HG03025 (cell line): ENCODE measurements around the gene MCF2.
"Not testable (repeated sequence)": the region's sequence is repeated elsewhere in the genome, so short reads cannot be mapped to it uniquely, and the experiment has no call there.

Source experiments
- ATAC-seq: cut with Tn5 transposase; IDR thresholded peaks from one replicate; pipeline ENCODE4 v1.9.1; 2021; ENCODE audit warnings: mild to moderate bottlenecking, moderate library complexity; ENCODE audit not compliant: unreplicated experiment, low FRiP score

MCF2 gene, protein sequence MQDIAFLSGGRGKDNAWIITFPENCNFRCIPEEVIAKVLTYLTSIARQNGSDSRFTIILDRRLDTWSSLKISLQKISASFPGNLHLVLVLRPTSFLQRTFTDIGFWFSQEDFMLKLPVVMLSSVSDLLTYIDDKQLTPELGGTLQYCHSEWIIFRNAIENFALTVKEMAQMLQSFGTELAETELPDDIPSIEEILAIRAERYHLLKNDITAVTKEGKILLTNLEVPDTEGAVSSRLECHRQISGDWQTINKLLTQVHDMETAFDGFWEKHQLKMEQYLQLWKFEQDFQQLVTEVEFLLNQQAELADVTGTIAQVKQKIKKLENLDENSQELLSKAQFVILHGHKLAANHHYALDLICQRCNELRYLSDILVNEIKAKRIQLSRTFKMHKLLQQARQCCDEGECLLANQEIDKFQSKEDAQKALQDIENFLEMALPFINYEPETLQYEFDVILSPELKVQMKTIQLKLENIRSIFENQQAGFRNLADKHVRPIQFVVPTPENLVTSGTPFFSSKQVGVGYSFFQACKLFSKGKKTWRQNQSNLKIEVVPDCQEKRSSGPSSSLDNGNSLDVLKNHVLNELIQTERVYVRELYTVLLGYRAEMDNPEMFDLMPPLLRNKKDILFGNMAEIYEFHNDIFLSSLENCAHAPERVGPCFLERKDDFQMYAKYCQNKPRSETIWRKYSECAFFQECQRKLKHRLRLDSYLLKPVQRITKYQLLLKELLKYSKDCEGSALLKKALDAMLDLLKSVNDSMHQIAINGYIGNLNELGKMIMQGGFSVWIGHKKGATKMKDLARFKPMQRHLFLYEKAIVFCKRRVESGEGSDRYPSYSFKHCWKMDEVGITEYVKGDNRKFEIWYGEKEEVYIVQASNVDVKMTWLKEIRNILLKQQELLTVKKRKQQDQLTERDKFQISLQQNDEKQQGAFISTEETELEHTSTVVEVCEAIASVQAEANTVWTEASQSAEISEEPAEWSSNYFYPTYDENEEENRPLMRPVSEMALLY

DNA sequence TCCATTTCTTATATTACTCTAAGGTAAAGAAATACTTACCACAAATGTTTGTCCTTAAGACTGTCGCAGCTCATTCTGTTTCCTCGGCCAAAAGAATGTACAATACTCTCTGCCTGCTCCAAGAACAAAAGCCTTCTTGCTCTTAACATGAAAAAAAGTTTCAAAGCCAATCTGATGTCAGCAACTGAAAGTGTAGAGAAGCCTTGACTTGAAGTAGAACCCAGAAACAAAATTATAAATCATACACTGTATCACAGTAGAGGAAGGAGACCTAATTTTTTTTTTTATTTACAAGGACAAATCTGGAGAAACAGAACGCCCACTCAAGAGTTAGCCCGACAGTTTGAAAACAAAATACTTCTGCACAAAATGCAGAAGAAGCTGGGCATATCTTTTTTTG, at the start of gene MCF2:
MCF2 (minus strand) TSS at position 101 of the 400 bp plus-strand sequence. CDS start 56,423 bp downstream, outside the sequence.
- ATAC-seq, result no peak

DNA sequence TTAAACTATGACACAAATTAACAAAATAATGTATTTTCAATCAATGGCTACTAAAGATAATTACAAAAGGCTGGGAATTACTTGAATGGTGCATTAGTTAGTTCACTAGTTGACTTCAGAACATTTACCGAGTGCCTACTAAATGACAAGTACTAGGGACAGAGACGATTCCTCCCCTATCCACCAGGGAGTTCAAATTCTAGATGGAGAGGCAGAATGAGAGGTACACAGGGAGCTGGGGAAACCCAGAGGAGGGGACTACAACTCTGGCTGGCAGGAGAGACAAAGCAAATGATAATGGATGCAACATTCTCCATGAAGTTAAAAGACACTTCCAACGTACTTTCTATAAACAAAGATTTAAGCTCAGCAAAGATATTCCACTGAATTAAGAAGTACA, 43.1 kb upstream of the MCF2 start:
- no peak for ATAC-seq

DNA sequence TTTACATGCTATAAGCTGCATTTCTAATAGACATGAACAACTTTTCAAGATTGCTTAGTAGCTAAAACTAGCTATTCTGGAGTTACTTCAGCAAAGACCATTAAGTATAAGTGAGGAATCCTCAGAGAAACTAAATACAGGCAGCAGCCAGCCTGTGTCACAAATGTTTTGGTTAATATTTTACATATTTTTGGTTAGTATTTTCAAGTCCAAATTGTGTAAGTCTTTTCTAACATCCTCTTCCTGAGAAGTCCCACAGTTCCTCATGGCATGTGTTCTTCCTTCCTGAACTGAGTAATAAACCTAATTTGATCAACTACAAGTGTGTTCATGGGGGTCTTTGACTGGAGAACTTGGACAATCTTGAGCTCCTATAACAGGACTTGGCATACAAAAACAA, 42.4 kb upstream of the MCF2 start:
- no peak for ATAC-seq

DNA sequence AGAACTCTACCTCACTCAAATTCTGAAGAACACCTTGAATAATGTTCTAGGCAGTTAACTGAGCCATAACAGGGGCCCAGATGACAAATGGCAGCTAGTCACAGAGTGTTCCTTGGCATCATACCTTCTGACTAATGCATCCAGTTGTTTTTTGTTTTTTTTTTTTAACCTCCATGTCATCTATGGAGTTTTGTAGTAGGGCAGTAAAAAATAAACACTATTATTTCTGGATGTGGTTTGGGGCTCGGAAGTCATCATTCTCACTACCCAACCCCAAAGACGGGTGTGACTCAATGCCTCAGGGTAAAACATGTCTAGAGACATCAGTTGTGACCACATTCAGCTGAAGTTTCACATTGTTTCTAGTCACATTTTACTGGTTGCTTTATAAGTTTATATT, 31.2 kb upstream of the MCF2 start:
- peak; percentile 90 for ATAC-seq

DNA sequence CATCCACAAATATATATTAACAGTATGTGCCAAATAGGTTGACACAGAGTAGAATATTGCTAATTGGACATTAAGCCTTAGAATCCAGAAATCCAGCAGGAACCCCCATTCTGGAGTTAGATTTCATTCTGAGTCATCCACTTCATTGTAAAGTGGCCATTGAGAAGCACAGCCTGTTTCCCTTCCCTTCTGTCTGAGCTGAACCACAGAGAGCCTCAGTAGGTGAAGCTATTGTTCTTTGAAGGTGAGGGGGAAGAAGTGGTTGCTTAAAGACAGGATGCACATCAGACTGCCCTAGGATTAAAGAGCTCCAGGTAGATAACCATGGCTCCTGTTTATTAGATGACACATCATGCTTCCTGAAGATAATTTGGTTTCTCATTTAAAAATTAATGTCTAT, 30.6 kb upstream of the MCF2 start:
- ATAC-seq, result peak; percentile 45

DNA sequence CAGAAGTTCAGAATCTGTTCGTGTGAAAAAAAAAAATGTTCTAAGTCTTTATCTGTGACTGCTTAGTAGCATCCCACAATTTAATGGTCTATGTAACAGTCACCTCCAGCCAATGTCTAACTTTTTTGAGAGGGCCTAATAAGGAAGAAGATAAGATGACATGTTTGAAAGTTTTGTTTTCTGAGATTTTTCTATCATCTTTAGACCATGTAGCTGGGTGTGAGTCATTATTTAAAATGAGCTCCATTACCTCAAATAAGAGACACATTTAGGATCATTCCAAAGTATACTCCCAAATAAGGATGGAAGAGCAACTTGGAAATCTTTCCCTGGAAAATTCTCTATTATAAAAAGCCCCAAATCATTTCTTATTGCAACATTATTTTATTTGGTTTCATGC, 28.2 kb upstream of the MCF2 start:
- no peak for ATAC-seq

DNA sequence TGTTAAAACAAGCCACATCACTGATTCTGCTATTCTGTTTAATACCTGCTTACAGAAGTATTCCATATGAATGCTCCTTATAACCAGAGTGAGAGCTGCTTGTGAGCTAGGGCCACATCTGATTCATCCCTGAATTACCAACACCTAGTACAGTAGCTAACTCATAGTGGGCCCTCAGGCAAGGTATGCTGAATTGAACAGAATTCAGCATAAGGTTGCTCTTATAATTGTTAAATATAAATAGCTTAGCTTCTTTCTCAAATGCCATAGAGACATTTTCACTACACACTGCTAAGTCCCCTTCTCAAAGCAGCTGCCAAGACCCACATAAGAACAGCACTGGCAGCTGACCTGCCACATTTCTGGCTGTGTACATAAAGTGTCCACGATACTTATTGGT, 27.0 kb upstream of the MCF2 start:
- ATAC-seq, result no peak

DNA sequence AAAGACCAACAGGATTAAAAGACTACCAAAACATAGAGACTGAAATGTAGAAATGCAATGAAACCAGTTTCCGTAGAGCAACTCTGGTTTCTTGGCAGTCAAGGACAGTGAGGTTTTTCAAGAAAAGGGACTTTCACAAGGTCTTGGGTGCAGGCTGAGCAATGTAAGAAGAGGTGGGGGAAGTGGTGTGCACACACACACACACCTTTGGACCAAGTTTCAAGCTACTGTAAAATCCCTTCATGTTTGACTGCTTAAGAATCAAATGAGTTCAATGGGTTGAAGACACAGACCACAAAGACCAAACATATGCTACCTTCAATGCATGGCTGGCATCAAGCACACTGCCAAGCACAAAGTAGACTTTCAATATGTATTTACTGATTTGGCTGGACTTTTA, 17.8 kb upstream of the MCF2 start:
- peak; percentile 68 for ATAC-seq

DNA sequence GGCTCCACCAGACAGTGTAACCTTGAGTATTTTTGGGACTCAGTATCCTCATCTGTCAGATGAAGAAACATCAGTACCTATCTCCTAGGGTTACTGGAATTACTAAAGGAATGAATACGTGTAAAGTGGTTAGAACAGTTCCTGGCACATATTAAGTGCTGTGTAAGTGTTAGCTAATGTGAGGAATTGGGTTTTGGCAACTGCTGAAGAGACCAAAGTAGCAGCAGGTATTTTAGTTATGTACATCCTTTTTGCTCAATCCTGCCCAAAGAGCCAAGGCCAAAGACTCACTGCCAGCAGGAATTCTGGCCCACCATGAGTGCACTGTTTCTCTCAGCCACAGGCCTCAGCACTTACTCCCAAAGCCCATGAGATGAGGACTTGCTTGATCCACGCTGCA, 16.7 kb upstream of the MCF2 start:
- ATAC-seq, result no peak

DNA sequence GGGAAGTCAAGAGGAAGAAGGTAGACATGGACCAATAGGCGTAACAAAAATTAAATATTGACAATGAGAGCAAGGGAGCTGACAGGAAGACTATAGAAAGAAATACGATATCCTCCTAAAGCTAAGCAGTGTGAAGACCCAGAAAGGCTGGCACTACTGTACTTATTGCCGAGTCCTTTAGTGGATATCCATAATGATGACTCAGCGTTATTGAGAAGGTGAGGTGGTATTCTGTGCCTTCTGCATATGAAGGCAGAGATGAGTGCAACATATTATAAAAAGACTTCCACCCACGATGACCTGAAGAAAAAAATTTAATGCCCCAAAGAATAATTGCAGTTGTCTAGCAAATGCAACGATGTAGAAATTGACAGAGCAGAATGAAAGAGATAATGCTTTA, 13.0 kb upstream of the MCF2 start:
- no peak for ATAC-seq

DNA sequence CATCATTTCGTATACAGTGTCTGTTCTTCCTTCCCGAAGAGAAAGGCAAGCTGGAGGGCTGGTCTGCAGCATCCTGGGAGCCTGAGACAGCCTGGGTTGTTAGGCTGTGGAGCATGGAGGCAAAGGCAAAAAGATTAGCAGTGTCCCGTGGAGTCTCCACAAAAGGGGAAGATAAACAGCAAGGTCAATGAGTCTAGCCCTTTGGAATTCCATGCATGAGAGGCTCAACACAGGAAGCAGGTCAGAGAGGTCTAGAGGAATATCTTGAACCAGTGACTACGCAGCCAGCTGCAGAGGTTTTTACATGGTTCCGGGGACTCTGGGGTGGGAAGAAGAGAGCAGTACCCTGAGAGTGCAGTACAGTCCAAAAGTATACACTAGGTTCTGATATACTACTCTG, 12.2 kb upstream of the MCF2 start:
- ATAC-seq, result no peak

DNA sequence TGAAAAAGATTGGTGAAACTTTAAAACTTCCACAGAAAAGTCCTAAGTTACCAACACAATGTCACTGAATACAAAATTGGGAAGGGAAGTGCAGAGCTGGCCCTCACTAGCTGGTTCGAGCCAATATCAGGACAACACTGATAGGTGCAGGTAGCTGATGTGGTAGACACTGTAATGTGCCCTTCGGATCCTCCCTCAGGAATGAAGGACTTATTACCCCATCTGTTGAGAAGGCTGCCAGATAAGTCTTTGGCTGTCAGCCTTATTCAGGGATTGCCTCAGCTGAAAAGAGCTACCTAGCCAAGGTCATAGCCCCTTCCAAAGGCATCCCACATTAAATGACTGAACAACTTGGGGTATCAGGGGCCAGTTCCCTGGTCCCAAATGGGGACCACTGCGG, 5.3 kb downstream of the MCF2 start:
- ATAC-seq, result no peak

DNA sequence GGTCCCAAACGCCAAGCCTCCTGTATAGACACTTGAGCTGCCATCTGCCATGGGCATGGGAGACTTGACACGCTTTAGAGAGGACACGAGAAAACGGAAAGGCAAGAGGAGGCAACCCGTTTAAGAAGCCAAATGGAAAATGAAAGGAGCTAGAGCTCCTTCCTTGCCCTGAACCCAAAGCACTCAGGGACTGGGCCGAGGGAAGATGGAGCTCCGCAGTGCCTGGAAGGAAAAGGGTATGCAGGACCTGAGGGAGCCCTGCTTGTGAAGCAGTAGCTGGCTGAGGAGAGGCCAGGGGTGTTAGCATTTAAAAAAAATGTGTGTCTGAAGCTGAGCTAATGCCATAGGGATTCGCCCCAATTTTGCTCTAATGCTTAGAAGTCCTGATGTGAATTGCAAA, 15.1 kb downstream of the MCF2 start:
- ATAC-seq, result peak; percentile 5

DNA sequence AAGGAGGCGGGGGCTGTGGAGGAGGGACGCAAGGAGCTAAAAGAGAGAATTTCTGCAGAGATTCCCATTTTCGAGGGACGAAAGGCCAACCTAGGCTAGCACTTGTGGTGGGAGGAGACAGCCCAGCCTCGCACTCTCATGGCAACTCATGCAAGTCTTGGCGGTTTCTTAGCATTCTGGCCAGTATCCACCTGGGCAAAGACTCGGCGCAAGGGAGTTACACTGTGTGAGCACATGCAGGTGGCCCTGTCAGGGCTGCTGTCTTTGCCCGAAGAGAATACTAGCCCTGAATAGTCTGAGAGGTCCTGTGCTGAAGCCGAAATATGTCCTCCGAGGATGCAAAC, 15.5 kb downstream of the MCF2 start:
- ATAC-seq, result peak; percentile 57

DNA sequence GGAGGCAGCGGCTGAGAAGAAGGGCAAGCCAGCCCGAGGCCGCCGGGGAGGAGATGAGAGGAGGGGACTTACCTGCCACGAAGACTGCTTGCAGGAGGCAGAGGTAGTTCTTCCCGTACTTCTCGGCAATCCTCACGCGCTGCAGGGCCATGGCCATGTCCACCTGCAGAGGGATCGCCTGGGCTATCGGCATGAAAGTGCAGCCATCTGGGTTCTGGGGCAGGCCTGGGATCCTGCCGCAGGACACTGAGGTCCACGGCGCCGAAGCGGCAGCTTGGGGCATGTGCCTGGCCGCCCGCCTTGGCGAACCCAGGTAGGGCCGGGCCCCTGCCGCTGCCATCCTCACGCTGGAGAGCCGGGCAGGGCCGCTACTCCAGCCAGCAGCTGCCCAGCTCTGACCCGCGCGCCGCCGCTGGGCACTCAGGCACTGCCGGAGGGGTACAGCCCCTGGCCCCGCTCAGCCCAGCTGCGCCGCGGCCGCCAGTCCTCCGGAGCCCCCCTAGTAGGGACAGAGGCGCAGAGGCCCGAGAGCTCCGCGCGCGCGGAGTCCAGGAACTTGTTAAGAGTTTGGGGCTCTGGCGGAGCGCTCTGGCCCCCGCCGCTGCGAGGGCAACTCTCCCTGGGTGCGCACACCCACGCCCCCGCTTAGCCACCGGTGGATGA, 16.0 kb downstream of the MCF2 start:
- peak; percentile 35 for ATAC-seq

DNA sequence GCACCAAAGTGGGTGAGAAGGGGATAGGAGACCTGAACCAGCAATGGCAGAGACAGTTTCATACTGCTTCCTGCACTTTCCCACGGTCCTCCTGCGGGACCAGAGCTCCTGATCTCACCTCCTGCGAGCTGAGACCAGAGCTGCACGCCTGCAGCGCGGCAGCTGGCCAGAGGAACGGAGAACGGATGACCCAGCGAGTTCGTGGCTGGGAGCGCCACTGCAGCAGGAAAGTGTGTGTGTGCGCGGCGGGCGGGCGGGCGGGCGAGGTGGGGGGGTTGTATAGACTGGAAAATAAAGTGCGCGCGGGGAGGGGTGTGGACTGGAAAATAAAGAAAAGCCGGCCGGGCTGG, 16.5 kb downstream of the MCF2 start:
- ATAC-seq, result no peak

DNA sequence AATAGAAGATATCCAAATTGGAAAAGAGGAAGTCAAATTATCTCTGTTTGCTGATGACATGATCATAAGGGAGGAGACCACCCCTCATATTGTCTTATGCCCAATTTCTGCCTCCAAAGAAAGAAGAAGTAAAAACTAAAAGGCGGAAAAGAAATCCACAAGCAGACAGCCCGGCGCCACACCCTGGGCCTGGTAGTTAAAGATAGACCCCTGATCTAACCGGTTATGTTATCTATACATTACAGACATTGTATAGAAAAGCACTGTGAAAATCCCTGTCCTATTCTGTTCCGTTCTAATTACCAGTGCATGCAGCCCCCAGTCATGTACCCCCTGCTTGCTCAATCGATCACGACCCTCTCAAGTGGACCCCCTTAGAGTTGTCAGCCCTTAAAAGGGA, 22.8 kb downstream of the MCF2 start:
- ATAC-seq, result not testable (repeated sequence)

DNA sequence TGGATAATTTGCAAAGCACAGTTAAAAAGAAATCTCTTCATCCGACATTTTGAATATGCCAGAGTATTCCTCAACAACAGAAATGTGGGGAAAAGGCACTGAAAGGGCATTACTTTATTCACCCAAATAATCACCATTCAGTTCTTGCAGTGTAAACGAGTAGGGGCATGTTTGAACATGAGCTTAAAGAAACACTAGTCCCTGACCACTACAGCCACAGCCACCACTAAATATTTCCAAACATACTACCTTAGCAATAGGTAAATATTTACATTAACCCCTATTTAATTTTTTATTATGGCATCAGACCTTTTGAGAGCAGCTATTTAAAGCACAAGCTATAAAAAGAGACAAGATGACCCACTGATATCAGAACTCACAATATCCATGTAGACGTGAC, 27.6 kb downstream of the MCF2 start:
- ATAC-seq, result no peak

DNA sequence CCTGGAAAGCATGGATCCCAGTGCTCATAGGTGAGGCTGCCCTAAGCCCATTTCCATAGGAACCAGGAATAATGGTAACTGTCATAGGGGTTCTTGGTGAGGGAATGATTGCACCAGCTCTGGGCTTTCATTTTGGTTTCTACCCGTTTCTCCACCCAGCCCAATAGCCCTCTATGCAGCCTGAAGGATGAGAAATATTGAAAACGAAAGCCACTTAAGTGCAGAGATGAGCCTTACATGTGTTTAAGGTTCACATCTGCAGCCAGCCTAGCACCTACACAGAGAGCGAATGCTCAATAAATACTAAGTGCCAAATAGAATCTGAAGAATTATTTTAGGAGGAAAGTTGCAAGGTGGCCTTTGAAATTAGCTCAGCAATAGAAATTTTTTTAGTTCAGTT, 60.4 kb downstream of the MCF2 start:
- peak; percentile 89 for ATAC-seq

DNA sequence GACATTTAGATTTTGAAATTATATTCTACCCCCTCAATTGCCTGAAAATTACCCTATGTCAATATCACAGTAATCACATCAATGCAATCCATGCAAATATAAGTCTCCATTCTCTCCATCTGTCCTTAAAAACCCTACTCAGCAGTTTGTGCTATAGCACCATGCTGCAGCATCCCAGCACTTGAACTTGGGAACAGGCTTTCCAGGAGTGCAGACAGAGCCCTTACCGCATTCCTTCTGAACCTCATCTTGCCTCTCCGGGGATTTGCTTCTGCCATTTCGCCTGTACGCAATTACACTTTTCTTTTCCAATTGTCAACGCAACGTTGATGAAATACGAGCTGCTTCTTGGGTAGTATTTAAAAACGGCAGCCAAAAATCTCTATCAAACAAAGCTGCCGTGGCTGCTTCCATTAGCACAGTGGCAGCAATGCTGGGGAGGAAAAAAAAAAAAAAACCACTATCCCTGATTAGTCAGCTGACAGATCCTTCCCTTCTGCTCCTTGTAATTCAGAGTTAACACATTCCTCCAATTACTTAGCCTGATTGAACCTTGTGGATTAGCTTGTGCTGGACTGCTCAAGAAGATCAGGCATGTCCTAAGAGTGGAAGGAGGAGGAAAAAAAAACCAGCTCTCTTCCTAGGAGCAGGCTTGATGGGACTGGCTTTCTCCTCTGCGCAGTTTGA, 65.6 kb downstream of the MCF2 start:
- no peak for ATAC-seq

DNA sequence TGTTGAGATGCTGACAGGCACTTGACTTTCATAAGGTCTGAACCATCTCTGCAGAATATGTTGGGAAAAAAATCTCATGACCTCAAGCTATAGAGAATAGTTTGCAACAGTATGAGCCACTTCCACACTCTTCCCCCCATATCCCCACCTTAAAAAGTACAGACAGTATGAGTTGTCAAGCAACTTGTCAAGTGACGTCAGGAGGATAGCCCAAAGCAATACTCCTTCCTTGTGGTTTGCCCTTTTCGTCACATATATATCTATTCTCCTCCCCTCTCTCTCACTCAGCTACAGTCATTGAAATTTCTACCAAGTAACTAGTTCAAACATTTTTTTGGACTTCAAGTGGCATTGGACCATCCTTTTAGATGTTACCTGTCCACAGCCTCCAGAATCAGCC, 67.7 kb downstream of the MCF2 start:
- no peak for ATAC-seq
